Stimulated activated naive CD8-positive, alpha-beta T cell treated with anti-CD3 and anti-CD28 coated beads, Interleukin-15, Interleukin-2, amounts not matched to agents 100 U/mL and 50 U/mL, for 24 hours (primary cell): ENCODE data around the gene ODAM.
"Not testable (repeated sequence)": the region's sequence is repeated elsewhere in the genome, so short reads cannot be mapped to it uniquely, and the experiment has no call there.

Experiments
- ATAC-seq: fragments of 150-1000 bp; cut with Tn5 transposase; one replicate; pipeline ENCODE4 v1.10.0; 2021
- DNase-seq: peaks from one replicate; pipeline ENCODE4 v3.0.0; 2021

Gene ODAM

GRCh38 chr4:70221818-70222217 lies 26.3 kb downstream of the ODAM start:
- ATAC-seq, DNase-seq: not testable (repeated sequence)

GRCh38 chr4:70225824-70226223 lies 30.3 kb downstream of the ODAM start, which contains the start of gene FDCSP:
Gene FDCSP, plus strand, starts transcription at chr4:70226124. Its CDS starts 5,071 bp downstream, at chr4:70231195.
- ATAC-seq, result no peak
- DNase-seq, result no peak

- ATAC-seq, result no peak
- no peak for DNase-seq
Measured at GRCh38 chr4:70236125-70236524, 40.6 kb downstream of the ODAM start.

- ATAC-seq (no peak), DNase-seq (no peak)
Measured at GRCh38 chr4:70239131-70239883, 43.8 kb downstream of the ODAM start.

- ATAC-seq, result no peak
Measured at GRCh38 chr4:70239884-70240591, 44.5 kb downstream of the ODAM start.

GRCh38 chr4:70242297-70242696 lies 46.8 kb downstream of the ODAM start, which contains the start of gene CSN3:
Gene CSN3, plus strand, starts transcription at chr4:70242597. Its CDS starts 2,223 bp downstream, at chr4:70244820.
- DNase-seq, ATAC-seq: not testable (repeated sequence)

More at GRCh38 chr4:70239884-70240591, 44.5 kb downstream of the ODAM start:
- DNase-seq, result no peak

GRCh38 chr4:70243091-70243490 lies 47.6 kb downstream of the ODAM start:
- ATAC-seq, result no peak

GRCh38 chr4:70251250-70251944 lies 55.9 kb downstream of the ODAM start:
- DNase-seq (no peak), ATAC-seq (no peak)

More at GRCh38 chr4:70243091-70243490, 47.6 kb downstream of the ODAM start:
- DNase-seq, result no peak

GRCh38 chr4:70251945-70252277 lies 56.4 kb downstream of the ODAM start:
- ATAC-seq (no peak), DNase-seq (no peak)
